ENCODE results near the gene CPLX4.

DNA sequence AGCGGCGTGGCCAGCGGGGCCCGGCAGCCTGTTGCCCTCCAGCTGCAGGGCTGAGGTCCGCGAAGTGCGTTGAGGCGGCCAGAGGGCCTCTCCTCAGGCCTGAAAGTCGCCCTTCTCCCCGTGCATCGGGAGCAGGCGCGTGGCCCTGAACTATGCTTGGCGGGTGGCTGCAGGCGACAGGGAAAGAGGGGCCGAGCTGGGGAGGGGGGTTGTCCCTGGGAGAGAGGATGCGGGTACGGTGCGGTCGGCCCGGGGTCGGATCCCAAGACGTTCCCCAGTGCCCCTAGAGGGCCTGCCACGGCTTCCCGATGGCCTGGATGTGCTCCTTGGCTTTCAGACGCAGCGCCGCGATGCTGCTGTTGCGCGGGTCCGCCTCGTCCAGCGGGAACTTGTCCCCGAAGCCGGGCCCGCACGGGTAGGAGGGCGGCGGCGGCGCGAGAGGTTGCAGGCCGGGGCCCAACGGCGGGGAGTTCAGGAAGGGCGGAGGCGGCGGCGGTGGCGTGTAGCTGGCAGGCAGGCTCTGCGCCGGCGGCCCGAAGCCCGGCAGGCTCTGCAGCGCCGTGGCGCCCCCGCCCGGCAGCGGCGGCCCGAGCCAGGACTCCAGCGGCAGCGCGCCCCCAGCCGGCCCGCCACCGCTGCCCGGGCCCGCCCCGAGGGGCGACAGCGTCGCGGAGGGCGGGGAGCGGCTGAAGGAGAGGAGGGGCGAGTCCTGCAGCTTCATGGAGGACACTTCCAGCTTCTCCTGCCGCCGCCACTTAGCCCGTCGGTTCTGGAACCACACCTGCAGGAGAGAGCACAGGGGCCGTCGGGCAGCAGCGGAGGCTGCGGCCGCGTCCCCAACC is 49.5 kb downstream of the CPLX4 start:
- TF ChIP-seq, protein P1, sequence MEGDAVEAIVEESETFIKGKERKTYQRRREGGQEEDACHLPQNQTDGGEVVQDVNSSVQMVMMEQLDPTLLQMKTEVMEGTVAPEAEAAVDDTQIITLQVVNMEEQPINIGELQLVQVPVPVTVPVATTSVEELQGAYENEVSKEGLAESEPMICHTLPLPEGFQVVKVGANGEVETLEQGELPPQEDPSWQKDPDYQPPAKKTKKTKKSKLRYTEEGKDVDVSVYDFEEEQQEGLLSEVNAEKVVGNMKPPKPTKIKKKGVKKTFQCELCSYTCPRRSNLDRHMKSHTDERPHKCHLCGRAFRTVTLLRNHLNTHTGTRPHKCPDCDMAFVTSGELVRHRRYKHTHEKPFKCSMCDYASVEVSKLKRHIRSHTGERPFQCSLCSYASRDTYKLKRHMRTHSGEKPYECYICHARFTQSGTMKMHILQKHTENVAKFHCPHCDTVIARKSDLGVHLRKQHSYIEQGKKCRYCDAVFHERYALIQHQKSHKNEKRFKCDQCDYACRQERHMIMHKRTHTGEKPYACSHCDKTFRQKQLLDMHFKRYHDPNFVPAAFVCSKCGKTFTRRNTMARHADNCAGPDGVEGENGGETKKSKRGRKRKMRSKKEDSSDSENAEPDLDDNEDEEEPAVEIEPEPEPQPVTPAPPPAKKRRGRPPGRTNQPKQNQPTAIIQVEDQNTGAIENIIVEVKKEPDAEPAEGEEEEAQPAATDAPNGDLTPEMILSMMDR (IDR thresholded peaks at IDR 0.05), result peak; percentile 28
- peak; percentile 42 for TF ChIP-seq EZH2phosphoT487 (IDR thresholded peaks at IDR 0.05)
